ENCODE data around the gene CSDE1. TPM values are rescaled to one million over a fixed set of nuclear protein-coding genes. Genes with fewer than 3 reads are reported as not detected.
"Not testable (repeated sequence)": the region's sequence is repeated elsewhere in the genome, so short reads cannot be mapped to it uniquely, and the experiment has no call there.

CSDE1 gene
- total RNA-seq (100 to 1,000 TPM; 493 to 524 TPM), polyA plus RNA-seq (ENCODE audit: insufficient read length in 6 of 6) (100 to 1,000 TPM; 390 to 467 (median 423) TPM)
- long read RNA-seq, donor 1, full-length matches to known transcripts = 70 of 214 reads
- long read RNA-seq, donor 1, partial matches to known transcripts = 144 of 214 reads
- long read RNA-seq, donor 1, other reads (novel, unspliced or antisense) = 0 of 214 reads
- long read RNA-seq, donor 2, full-length matches to known transcripts = 61 of 106 reads
- long read RNA-seq, donor 2, partial matches to known transcripts = 45 of 106 reads
- long read RNA-seq, donor 2, other reads (novel, unspliced or antisense) = 0 of 106 reads
- long read RNA-seq, donor 3, full-length matches to known transcripts = 38 of 57 reads
- long read RNA-seq, donor 3, partial matches to known transcripts = 13 of 57 reads
- long read RNA-seq, donor 3, other reads (novel, unspliced or antisense) = 6 of 57 reads
- long read RNA-seq, donor 4, full-length matches to known transcripts = 12 of 28 reads
- long read RNA-seq, donor 4, partial matches to known transcripts = 11 of 28 reads
- long read RNA-seq, donor 4, other reads (novel, unspliced or antisense) = 5 of 28 reads
- long read RNA-seq, donor 5, full-length matches to known transcripts = 46 of 87 reads
- long read RNA-seq, donor 5, partial matches to known transcripts = 41 of 87 reads
- long read RNA-seq, donor 5, other reads (novel, unspliced or antisense) = 0 of 87 reads
- long read RNA-seq, donor 6, full-length matches to known transcripts = 38 of 65 reads
- long read RNA-seq, donor 6, partial matches to known transcripts = 27 of 65 reads
- long read RNA-seq, donor 6, other reads (novel, unspliced or antisense) = 0 of 65 reads
- long read RNA-seq, donor 7, full-length matches to known transcripts = 24 of 29 reads
- long read RNA-seq, donor 7, partial matches to known transcripts = 5 of 29 reads
- long read RNA-seq, donor 7, other reads (novel, unspliced or antisense) = 0 of 29 reads
- long read RNA-seq, donor 8, full-length matches to known transcripts = 50 of 65 reads
- long read RNA-seq, donor 8, partial matches to known transcripts = 15 of 65 reads
- long read RNA-seq, donor 8, other reads (novel, unspliced or antisense) = 0 of 65 reads
- long read RNA-seq, donor 9 = 0 reads
- long read RNA-seq, donor 10, full-length matches to known transcripts = 1 of 10 reads
- long read RNA-seq, donor 10, partial matches to known transcripts = 8 of 10 reads
- long read RNA-seq, donor 10, other reads (novel, unspliced or antisense) = 1 of 10 reads
- long read RNA-seq, donor 11, full-length matches to known transcripts = 49 of 109 reads
- long read RNA-seq, donor 11, partial matches to known transcripts = 60 of 109 reads
- long read RNA-seq, donor 11, other reads (novel, unspliced or antisense) = 0 of 109 reads
- long read RNA-seq, donor 12, full-length matches to known transcripts = 48 of 124 reads
- long read RNA-seq, donor 12, partial matches to known transcripts = 76 of 124 reads
- long read RNA-seq, donor 12, other reads (novel, unspliced or antisense) = 0 of 124 reads

GRCh38 chr1:114757455-114758255 is at the start of gene CSDE1:
CSDE1 (minus strand) TSS chr1:114757984; CDS start chr1:114739890, 18,094 bp downstream.
- Histone ChIP-seq H3K9me3 (no peaks in the 10 kb centered on the region), H3K27me3 (no peaks in the 10 kb centered on the region), H3K4me3 (peak within 1 kb of the TSS; percentile 77 to 88), H3K36me3 (no peaks in the 10 kb centered on the region), H3K4me1 (peaks cover 27 to 49% of the 10 kb centered on the region in 2 donors), H3K27ac (peak within 1 kb of the TSS; percentile 99 to 100)
- intact Hi-C loops (cut with DNase I) = no loop called here
- ATAC-seq (peak; percentile 97), DNase-seq (peak; percentile 97 to 99 (median 98))
- peak in 1 of 2 donors; percentile 27 for TF ChIP-seq CTCF (IDR thresholded peaks at IDR 0.05)

DNA sequence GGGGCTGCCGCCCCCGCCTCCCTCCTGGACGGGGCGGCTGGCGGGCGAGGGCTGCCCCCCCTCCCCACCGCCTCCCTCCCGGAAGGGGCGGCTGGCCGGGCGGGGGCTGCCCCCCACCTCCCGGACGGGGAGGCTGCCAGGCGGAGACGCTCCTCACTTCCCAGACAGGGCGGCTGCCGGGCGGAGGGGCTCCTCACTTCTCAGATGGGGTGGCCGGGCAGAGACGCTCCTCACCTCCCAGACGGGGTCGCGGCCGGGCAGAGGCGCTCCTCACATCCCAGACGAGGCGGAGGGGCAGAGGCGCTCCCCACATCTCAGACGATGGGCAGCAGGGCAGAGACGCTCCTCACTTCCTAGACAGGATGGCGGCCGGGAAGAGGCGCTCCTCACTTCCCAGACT is 46.7 kb upstream of the CSDE1 start:
- H3K4me3 ChIP-seq; H3K27ac ChIP-seq; ATAC-seq; H3K9me3 ChIP-seq; intact Hi-C loops (cut with DNase I); H3K36me3 ChIP-seq; H3K4me1 ChIP-seq; H3K27me3 ChIP-seq; DNase-seq: not testable (repeated sequence)

DNA sequence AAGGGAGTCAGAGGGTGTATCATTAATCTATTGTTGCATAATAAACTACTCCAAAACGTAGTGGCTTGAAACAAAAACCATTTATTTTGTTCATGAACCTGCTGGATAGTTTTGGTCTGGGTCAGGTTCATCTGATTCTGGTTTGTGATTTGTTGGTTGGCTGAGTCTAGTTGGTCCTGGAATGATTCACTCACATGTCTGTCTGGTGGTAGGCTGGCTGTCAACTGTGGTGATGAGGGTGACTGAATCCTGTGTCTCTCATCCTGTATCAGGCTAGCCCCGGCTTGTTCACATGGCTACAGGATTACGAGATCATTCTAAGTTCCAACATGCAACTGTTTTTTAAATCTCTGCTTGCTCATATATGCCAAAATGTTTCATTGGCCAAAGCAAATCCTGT is 45.2 kb upstream of the CSDE1 start:
- Histone ChIP-seq H3K4me1 (no peaks in the 10 kb centered on the region), H3K4me3 (no peak overlapping the region), H3K9me3 (no peaks in the 10 kb centered on the region), H3K27me3 (peaks cover 0 to 2% of the 10 kb centered on the region in 2 donors), H3K36me3 (no peaks in the 10 kb centered on the region), H3K27ac (no peak overlapping the region)
- intact Hi-C loops (cut with DNase I) = no loop called here
- no peak for ATAC-seq
- TF ChIP-seq CTCF (IDR thresholded peaks at IDR 0.05) = no peak
- no peak for DNase-seq

- intact Hi-C loops (cut with DNase I) = no loop called here
- Histone ChIP-seq H3K36me3 (no peaks in the 10 kb centered on the region), H3K4me3 (no peak overlapping the region), H3K27me3 (peaks cover 0 to 20% of the 10 kb centered on the region in 2 donors), H3K4me1 (no peaks in the 10 kb centered on the region), H3K27ac (no peak overlapping the region), H3K9me3 (no peaks in the 10 kb centered on the region)
- no peak for DNase-seq
- ATAC-seq = no peak
- no peak for TF ChIP-seq CTCF (IDR thresholded peaks at IDR 0.05)
Measured at GRCh38 chr1:114794038-114794437, 36.3 kb upstream of the CSDE1 start.

- H3K36me3 ChIP-seq; H3K4me3 ChIP-seq; DNase-seq; H3K27ac ChIP-seq; ATAC-seq; H3K4me1 ChIP-seq; intact Hi-C loops (cut with DNase I): not testable (repeated sequence)
- H3K9me3 ChIP-seq = peaks cover 0 to 10% of the 10 kb centered on the region in 2 donors
- peaks cover 0 to 32% of the 10 kb centered on the region in 2 donors for H3K27me3 ChIP-seq
Measured at GRCh38 chr1:114790581-114790980, 32.8 kb upstream of the CSDE1 start.

DNA sequence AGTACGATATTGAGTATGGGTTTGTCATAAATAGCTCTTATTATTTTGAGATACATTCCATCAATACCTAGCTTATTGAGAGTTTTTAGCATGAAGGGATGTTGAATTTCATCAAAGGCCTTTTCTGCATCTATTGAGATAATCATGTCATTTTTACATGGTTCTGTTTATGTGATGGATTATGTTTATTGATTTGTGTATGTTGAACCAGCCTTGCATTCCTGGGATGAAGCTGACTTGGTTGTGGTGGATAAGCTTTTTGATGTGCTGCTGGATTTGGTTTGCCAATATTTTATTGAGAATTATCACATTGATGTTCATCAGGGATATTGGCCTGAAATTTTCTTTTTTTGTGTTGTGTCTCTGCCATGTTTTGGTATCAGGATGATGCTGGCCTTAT is 28.7 kb upstream of the CSDE1 start:
- H3K4me3 ChIP-seq; H3K36me3 ChIP-seq; ATAC-seq; H3K27ac ChIP-seq; DNase-seq; H3K4me1 ChIP-seq; intact Hi-C loops (cut with DNase I): not testable (repeated sequence)
- peaks cover 0 to 38% of the 10 kb centered on the region in 2 donors for H3K27me3 ChIP-seq
- peaks cover 0 to 10% of the 10 kb centered on the region in 2 donors for H3K9me3 ChIP-seq
